Measurements from ENCODE around the gene DYNLRB1. TPM values are rescaled to one million over a fixed set of nuclear protein-coding genes. Genes with fewer than 3 reads are reported as not detected.

DYNLRB1 gene
- total and polyA plus RNA-seq, 9 of the 15 experiments (the other 6 are each of a cell fraction or from before 2014, with no cell fraction given) = 48.7 to 358 (median 121) TPM

GRCh38 chr20:34525709-34526416 lies 9.6 kb downstream of the DYNLRB1 start (continued):
- TF ChIP-seq MLLT1 (IDR thresholded peaks at IDR 0.05) = peak in 1 of 2 experiments; percentile 92; a peak in 2 of 4 replicates
- peak; percentile 75; the same call in 1 of the 2 replicates for TF ChIP-seq ZBTB17 (CRISPR knock-in tag; IDR thresholded peaks at IDR 0.05)
- 0 out of 2 replicates have a peak, but pooled peaks have one; percentile 14 for TF ChIP-seq DPF2 (IDR thresholded peaks at IDR 0.05)
- peak; percentile 19; the same call in 1 of the 2 replicates for TF ChIP-seq JUND (IDR thresholded peaks at IDR 0.05; ENCODE audit: borderline replicate concordance, low read depth, low read length)
- TF ChIP-seq JUND (tag; IDR thresholded peaks at IDR 0.05; ENCODE audit: borderline replicate concordance, low read depth, low read length) = peak; percentile 53; the same call in 1 of the 3 replicates
- peak; percentile 55; the same call in 1 of the 2 replicates for TF ChIP-seq TFAP4 (CRISPR knock-in tag; IDR thresholded peaks at IDR 0.05; ENCODE audit: borderline replicate concordance)
- no peak for TF ChIP-seq STAG1 (CRISPR knock-in tag; IDR thresholded peaks at IDR 0.05; ENCODE audit: borderline replicate concordance)
- TF ChIP-seq NFIC (IDR thresholded peaks at IDR 0.05) = peak; percentile 55; the same call in 1 of the 2 replicates

Measured in K562 (cell line).